COR-L47 (cell line): Measurements from ENCODE around the gene SMG7.

Experiments
- DNase-seq: peaks from one replicate; lab custom pipeline; 2025; lab: John Stamatoyannopoulos, UW

SMG7 gene

GRCh38 chr1:183512450-183512849 is 40.2 kb downstream of the SMG7 start:
- DNase-seq = no peak

- no peak for DNase-seq
Measured at GRCh38 chr1:183514235-183514634, 41.9 kb downstream of the SMG7 start.

GRCh38 chr1:183515002-183515689 is 42.8 kb downstream of the SMG7 start:
- DNase-seq = peak; percentile 25

GRCh38 chr1:183516725-183517124 is 44.4 kb downstream of the SMG7 start:
- no peak for DNase-seq

GRCh38 chr1:183517401-183517800 is 45.1 kb downstream of the SMG7 start:
- no peak for DNase-seq

GRCh38 chr1:183520379-183520778 is 48.1 kb downstream of the SMG7 start:
- DNase-seq = no peak

- DNase-seq = no peak
Measured at GRCh38 chr1:183522104-183522503, 49.8 kb downstream of the SMG7 start.

GRCh38 chr1:183528577-183528976 is 56.3 kb downstream of the SMG7 start:
- DNase-seq = no peak

GRCh38 chr1:183533617-183534174 is 61.4 kb downstream of the SMG7 start:
- no peak for DNase-seq

- DNase-seq = no peak
Measured at GRCh38 chr1:183537405-183537804, 65.1 kb downstream of the SMG7 start.

GRCh38 chr1:183543619-183544204 is 71.4 kb downstream of the SMG7 start:
- peak; percentile 41 for DNase-seq

- no peak for DNase-seq
Measured at GRCh38 chr1:183544598-183545297, 72.4 kb downstream of the SMG7 start.

GRCh38 chr1:183546427-183546826 is 74.1 kb downstream of the SMG7 start:
- DNase-seq = no peak

- DNase-seq = no peak
Measured at GRCh38 chr1:183548116-183548515, 75.8 kb downstream of the SMG7 start.

- no peak for DNase-seq
Measured at GRCh38 chr1:183550915-183551314, 78.6 kb downstream of the SMG7 start.

- DNase-seq = no peak
Measured at GRCh38 chr1:183551924-183552323, 79.6 kb downstream of the SMG7 start.

GRCh38 chr1:183552441-183552840 is 80.1 kb downstream of the SMG7 start:
- no peak for DNase-seq

GRCh38 chr1:183552891-183553290 is 80.6 kb downstream of the SMG7 start:
- DNase-seq = no peak

GRCh38 chr1:183553331-183553730 is 81.0 kb downstream of the SMG7 start:
- no peak for DNase-seq

- no peak for DNase-seq
Measured at GRCh38 chr1:183553764-183554163, 81.5 kb downstream of the SMG7 start.

GRCh38 chr1:183554577-183554976 is 82.3 kb downstream of the SMG7 start:
- no peak for DNase-seq

- no peak for DNase-seq
Measured at GRCh38 chr1:183559061-183559460, 86.8 kb downstream of the SMG7 start.

GRCh38 chr1:183562701-183563100 is 90.4 kb downstream of the SMG7 start:
- no peak for DNase-seq
